HL-60 (cell line): ENCODE data around the gene ZBTB26.

Experiments used
- GABPA ChIP-seq: IDR thresholded peaks from 2 replicates; pipeline ENCODE4 v1.6.1; 2012; ENCODE audit warnings: low read depth
- REST ChIP-seq: IDR thresholded peaks from 2 replicates; pipeline ENCODE4 v1.6.1; 2012; ENCODE audit warnings: low read depth; ENCODE audit not compliant: insufficient replicate concordance
- TF ChIP-seq, protein P1 (sequence below): IDR thresholded peaks from one replicate; pipeline ENCODE4 v1.5.1; 2011; ENCODE audit warnings: low read length, control low read depth, inconsistent platforms; ENCODE audit not compliant: insufficient read depth

DNA sequence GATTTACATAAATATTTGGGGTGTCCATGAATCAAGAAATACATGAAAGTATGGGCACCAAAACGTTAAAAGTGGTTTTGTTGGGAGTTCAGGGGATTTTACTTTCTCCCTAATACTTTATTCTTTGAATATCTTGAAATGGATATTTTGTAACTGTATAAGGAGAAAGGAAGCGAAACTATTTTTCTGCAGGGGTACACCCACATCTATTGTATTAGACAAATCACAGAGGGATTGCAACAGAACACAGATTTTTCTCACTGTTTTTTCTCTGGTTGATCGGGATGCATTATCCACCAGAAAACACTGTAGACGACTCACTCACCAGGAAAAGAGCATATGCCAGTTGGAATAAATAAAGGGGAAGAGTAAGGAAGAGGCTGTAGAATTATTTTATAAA is 8.3 kb upstream of the ZBTB26 start:
- TF ChIP-seq GABPA: no peak
- TF ChIP-seq, protein P1, sequence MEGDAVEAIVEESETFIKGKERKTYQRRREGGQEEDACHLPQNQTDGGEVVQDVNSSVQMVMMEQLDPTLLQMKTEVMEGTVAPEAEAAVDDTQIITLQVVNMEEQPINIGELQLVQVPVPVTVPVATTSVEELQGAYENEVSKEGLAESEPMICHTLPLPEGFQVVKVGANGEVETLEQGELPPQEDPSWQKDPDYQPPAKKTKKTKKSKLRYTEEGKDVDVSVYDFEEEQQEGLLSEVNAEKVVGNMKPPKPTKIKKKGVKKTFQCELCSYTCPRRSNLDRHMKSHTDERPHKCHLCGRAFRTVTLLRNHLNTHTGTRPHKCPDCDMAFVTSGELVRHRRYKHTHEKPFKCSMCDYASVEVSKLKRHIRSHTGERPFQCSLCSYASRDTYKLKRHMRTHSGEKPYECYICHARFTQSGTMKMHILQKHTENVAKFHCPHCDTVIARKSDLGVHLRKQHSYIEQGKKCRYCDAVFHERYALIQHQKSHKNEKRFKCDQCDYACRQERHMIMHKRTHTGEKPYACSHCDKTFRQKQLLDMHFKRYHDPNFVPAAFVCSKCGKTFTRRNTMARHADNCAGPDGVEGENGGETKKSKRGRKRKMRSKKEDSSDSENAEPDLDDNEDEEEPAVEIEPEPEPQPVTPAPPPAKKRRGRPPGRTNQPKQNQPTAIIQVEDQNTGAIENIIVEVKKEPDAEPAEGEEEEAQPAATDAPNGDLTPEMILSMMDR: no peak
- no peak for TF ChIP-seq REST
